Tibial artery (tissue), 4 donors: ENCODE results near the gene SEC16A.

ENCODE experiments used
- DNase-seq, 2 donors: peaks; one replicate each; pipeline ENCODE4 v3.0.0-alpha.2; 2019
- H3K27ac ChIP-seq, 2 donors: fragments of 200-600 bp; sonication (generic) in 1 of 2; 1 replicate in 1 of 2; 2 replicates in 1 of 2; pipeline ENCODE4 v1.5.1; 2018 to 2019; ENCODE audit warnings: mild to moderate bottlenecking in 1 of 2
- H3K27me3 ChIP-seq, 2 donors: fragments of 200-600 bp; sonication (generic) in 1 of 2; one replicate each; pipeline versions ENCODE4 v1.5.1 to v1.6.0; 2016 to 2019
- H3K36me3 ChIP-seq, 3 donors: fragments of 200-600 bp; sonication (generic) in 2 of 3; one replicate each; pipeline ENCODE4 v1.5.1; 2016 to 2019; ENCODE audit warnings: mild to moderate bottlenecking in 2 of 3
- H3K4me1 ChIP-seq, 4 donors: fragments of 200-600 bp; sonication (generic) in 2 of 4; 1 replicate in 3 of 4; 2 replicates in 1 of 4; pipeline ENCODE4 v1.5.1; 2016 to 2019
- H3K4me3 ChIP-seq, 2 donors: fragments of 200-600 bp; sonication (generic) in 1 of 2; 1 replicate in 1 of 2; 2 replicates in 1 of 2; pipeline ENCODE4 v1.5.1; 2018 to 2019; ENCODE audit warnings: mild to moderate bottlenecking in 2 of 2
- H3K9me3 ChIP-seq, 3 donors: fragments of 200-600 bp; sonication (generic) in 1 of 3; one replicate each; pipeline ENCODE4 v1.5.1; 2016 to 2019
- CTCF ChIP-seq, 2 experiments: fragments of 200-600 bp in 1 of 2; fragments of 450-650 bp in 1 of 2; IDR thresholded peaks; one replicate each; pipeline ENCODE4 v1.5.1; 2017 to 2019; ENCODE audit warnings: antibody characterized with exemption in 2 of 2, mild to moderate bottlenecking in 1 of 2, moderate library complexity in 1 of 2
- intact Hi-C: fragments of 100-400 bp; cut with DNase I; formaldehyde crosslinking; loops from one replicate; pipeline ENCODE4 v1.15.0; 2023; ENCODE audit warnings: low total_unique reads

Gene SEC16A

GRCh38 chr9:136508729-136509500, 26.1 kb upstream of the SEC16A start:
- Histone ChIP-seq H3K27me3 (no peaks in the 10 kb centered on the region), H3K27ac (no peak overlapping the region), H3K4me1 (no peaks in the 10 kb centered on the region), H3K4me3 (no peak overlapping the region), H3K9me3 (no peaks in the 10 kb centered on the region), H3K36me3 (peaks cover 98 to 100% (median 100%) of the 10 kb centered on the region in 3 donors)
- intact Hi-C loops: no loop called here
- DNase-seq: no peak
- no peak for TF ChIP-seq CTCF (IDR thresholded peaks at IDR 0.05)

GRCh38 chr9:136507992-136508375, 25.1 kb upstream of the SEC16A start:
- H3K9me3 ChIP-seq: no peaks in the 10 kb centered on the region
- peaks cover 98 to 100% (median 100%) of the 10 kb centered on the region in 3 donors for H3K36me3 ChIP-seq
- H3K27me3 ChIP-seq: no peaks in the 10 kb centered on the region
- no peak for TF ChIP-seq CTCF (IDR thresholded peaks at IDR 0.05)
- no peak for DNase-seq
- intact Hi-C loops: no loop called here
- H3K4me1 ChIP-seq: no peaks in the 10 kb centered on the region
- no peak overlapping the region for H3K4me3 ChIP-seq
- H3K27ac ChIP-seq: no peak overlapping the region

GRCh38 chr9:136507221-136507991, 24.6 kb upstream of the SEC16A start:
- intact Hi-C loops: no loop called here
- Histone ChIP-seq H3K27ac (no peak overlapping the region), H3K4me1 (no peaks in the 10 kb centered on the region), H3K27me3 (no peaks in the 10 kb centered on the region), H3K36me3 (peaks cover 96 to 100% (median 100%) of the 10 kb centered on the region in 3 donors), H3K9me3 (no peaks in the 10 kb centered on the region), H3K4me3 (no peak overlapping the region)
- no peak for DNase-seq
- TF ChIP-seq CTCF (IDR thresholded peaks at IDR 0.05): no peak

GRCh38 chr9:136506425-136506824, 23.6 kb upstream of the SEC16A start:
- TF ChIP-seq CTCF (IDR thresholded peaks at IDR 0.05): no peak
- H3K27ac ChIP-seq: no peak overlapping the region
- H3K4me1 ChIP-seq: no peaks in the 10 kb centered on the region
- H3K4me3 ChIP-seq: no peak overlapping the region
- H3K9me3 ChIP-seq: no peaks in the 10 kb centered on the region
- DNase-seq: no peak
- H3K27me3 ChIP-seq: no peaks in the 10 kb centered on the region
- peaks cover 95 to 100% (median 100%) of the 10 kb centered on the region in 3 donors for H3K36me3 ChIP-seq
- intact Hi-C loops: no loop called here

- H3K4me1 ChIP-seq: no peaks in the 10 kb centered on the region
- DNase-seq: no peak
- no peak overlapping the region for H3K27ac ChIP-seq
- H3K4me3 ChIP-seq: no peak overlapping the region
- H3K27me3 ChIP-seq: no peaks in the 10 kb centered on the region
- peaks cover 98 to 100% (median 100%) of the 10 kb centered on the region in 3 donors for H3K36me3 ChIP-seq
- intact Hi-C loops: no loop called here
- no peak for TF ChIP-seq CTCF (IDR thresholded peaks at IDR 0.05)
- no peaks in the 10 kb centered on the region for H3K9me3 ChIP-seq
Observed at GRCh38 chr9:136505406-136506403, 22.9 kb upstream of the SEC16A start.
